Osteocyte (in vitro differentiated cells): Measurements from ENCODE around the gene ETF1. TPM values are rescaled to one million over a fixed set of nuclear protein-coding genes. Genes with fewer than 3 reads are reported as not detected.

ENCODE experiments used
- DNase-seq: peaks from one replicate; pipeline ENCODE4 v3.0.0; 2021; ENCODE audit warnings: mixed read lengths; ENCODE audit not compliant: unreplicated experiment; ENCODE audit errors: extremely low spot score
- H3K27ac Mint-ChIP-seq: one replicate; pipeline ENCODE4 v1.8.0; 2021; ENCODE audit warnings: mild to moderate bottlenecking, mixed read lengths; ENCODE audit not compliant: unreplicated experiment
- H3K27me3 Mint-ChIP-seq: one replicate; pipeline ENCODE4 v1.8.0; 2021; ENCODE audit warnings: mixed read lengths; ENCODE audit not compliant: unreplicated experiment
- H3K36me3 Mint-ChIP-seq: one replicate; pipeline ENCODE4 v1.8.0; 2021; ENCODE audit warnings: mixed read lengths; ENCODE audit not compliant: unreplicated experiment
- H3K4me1 Mint-ChIP-seq: one replicate; pipeline ENCODE4 v1.8.0; 2021; ENCODE audit warnings: mixed read lengths; ENCODE audit not compliant: unreplicated experiment
- H3K4me3 Mint-ChIP-seq: one replicate; pipeline ENCODE4 v1.8.0; 2021; ENCODE audit warnings: mild to moderate bottlenecking, moderate library complexity, mixed read lengths; ENCODE audit not compliant: unreplicated experiment
- H3K9me3 Mint-ChIP-seq: one replicate; pipeline ENCODE4 v1.8.0; 2021; ENCODE audit warnings: mixed read lengths; ENCODE audit not compliant: unreplicated experiment
- CTCF ChIP-seq: fragments of 200-600 bp; sonication (generic); IDR thresholded peaks from 2 replicates; pipeline ENCODE4 v1.5.0; 2021; ENCODE audit warnings: antibody characterized with exemption, mild to moderate bottlenecking, moderate library complexity
- long read RNA-seq: library from polyadenylated mRNA; unstranded; transcript quantifications from one replicate; pipeline ENCODE4 v2.0.0, GENCODE V29; 2021
- total RNA-seq: library from RNA; stranded (reverse); gene quantifications from 2 replicates; pipeline ENCODE4 v1.2.1, GENCODE V29; 2021

ETF1 gene
- 84.2 and 88.3 TPM in 2 replicates for total RNA-seq
- long read RNA-seq, transcript ETF1-201 (11 exons, 3,742 nt), result major isoform, 336 of 444 reads
- long read RNA-seq, partial matches to known transcripts, result 75 of 444 reads
- long read RNA-seq, other reads (novel, unspliced or antisense), result 30 of 444 reads

DNA sequence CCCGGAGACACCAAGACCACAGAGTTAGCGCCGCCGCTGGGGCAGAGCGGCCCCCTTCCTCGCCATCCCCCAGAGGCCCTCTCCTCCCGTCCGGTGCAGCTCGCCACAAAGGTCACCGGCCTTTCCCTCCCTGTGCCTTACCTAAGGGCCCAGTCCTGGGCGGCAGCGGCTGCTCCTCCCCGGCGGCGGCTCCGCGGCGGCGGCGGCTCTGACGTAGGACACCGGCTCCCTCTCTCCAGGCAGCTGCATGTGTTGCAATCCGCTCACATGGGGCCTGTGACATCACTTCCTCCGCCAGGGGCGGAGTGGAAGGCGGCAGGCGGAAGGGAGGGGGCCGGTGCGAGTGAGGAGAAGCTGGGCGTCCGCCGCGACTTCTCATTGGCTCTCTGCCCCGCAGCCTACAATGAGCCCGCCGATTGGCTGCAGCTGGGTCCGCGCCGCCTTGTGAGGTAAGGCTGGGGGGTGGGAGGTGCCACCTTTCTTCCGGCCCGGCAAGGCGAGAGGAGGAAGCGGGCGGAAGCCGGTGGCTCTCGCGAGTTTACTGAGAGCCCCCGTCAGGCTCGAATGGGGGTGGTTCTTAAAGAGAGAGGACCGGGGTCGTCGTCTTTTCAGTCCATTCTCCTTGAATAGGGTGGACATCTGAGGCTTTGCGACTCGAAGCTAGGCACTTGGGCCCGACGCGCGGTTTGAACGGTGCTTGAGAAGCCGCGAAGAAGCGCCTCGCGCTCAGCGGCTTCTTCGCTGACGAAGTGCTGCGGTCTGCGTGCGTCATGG lies at the start of gene ETF1:
Gene ETF1, minus strand, starts transcription at position 281 of the 774 bp plus-strand sequence. CDS start 318 bp downstream, outside the sequence.
- Mint-ChIP-seq H3K4me1 (peaks cover 47% of the 10 kb centered on the region), H3K27ac (peak within 1 kb of the TSS; percentile 99), H3K4me3 (peak within 1 kb of the TSS; percentile 99), H3K27me3 (no peaks in the 10 kb centered on the region), H3K36me3 (peaks cover 2% of the 10 kb centered on the region), H3K9me3 (no peaks in the 10 kb centered on the region)
- DNase-seq, result peak; percentile 100
- TF ChIP-seq CTCF, result no peak

- DNase-seq, result no peak
- H3K4me1 Mint-ChIP-seq, result no peaks in the 10 kb centered on the region
- H3K27me3 Mint-ChIP-seq, result peaks cover 12% of the 10 kb centered on the region
- H3K27ac Mint-ChIP-seq, result no peak overlapping the region
- H3K9me3 Mint-ChIP-seq, result no peaks in the 10 kb centered on the region
- H3K36me3 Mint-ChIP-seq, result no peaks in the 10 kb centered on the region
- TF ChIP-seq CTCF, result no peak
- no peak overlapping the region for H3K4me3 Mint-ChIP-seq
These were observed 45.2 kb upstream of the ETF1 start for GRCh38 chr5:138588013-138588788.

DNA sequence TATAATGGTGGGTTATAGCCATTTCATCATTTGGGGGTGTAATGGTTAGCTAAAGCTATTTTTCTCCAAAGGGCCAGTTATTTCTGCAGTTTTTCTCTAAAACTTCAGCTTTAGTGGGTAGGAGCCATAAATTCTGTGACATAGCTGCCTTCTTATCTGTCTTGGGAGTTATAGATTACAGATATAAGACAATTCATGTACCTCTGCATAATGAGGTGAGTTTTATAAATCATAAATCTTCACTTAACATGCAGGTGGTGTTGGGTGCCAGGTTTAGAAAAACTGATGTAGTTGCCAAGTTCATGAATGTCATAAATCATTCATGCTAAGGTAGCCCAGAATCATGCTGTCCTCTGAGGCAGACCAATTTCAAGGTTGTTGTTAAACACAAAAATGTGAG lies 42.1 kb upstream of the ETF1 start:
- H3K4me1 Mint-ChIP-seq, result no peaks in the 10 kb centered on the region
- no peaks in the 10 kb centered on the region for H3K36me3 Mint-ChIP-seq
- H3K27ac Mint-ChIP-seq, result no peak overlapping the region
- no peak overlapping the region for H3K4me3 Mint-ChIP-seq
- TF ChIP-seq CTCF, result no peak
- no peaks in the 10 kb centered on the region for H3K9me3 Mint-ChIP-seq
- peaks cover 12% of the 10 kb centered on the region for H3K27me3 Mint-ChIP-seq
- no peak for DNase-seq

DNA sequence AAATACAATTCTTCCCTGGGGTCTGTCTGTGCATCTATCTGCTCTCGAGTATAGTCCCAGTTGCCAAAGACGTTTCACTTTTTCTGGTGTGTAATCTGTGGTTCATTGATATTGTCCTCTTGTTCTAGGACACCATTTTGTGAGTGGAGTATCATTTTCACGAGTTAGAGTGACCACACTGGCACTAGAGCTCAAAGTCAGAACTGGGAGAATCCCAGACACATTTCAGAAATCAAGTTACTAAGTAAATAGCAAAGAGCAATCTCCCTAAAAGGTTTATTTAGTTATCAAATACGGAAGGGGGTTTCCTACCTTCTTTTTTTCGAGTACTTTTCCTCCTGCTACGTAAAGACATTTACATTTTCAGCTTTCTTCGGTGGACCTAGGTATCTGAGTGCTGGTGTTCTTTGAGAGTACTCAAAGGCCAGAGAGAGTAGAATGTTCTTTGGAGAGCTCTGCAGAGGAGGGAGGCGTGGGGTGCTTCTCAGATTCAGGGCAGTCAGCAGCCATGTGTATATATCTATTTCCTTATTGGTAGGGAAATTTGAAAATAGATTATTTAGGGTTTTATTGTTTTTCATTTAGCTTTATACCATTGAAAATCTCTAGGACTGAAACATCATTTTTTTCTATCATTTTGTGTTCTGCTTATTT lies 41.1 kb upstream of the ETF1 start:
- Mint-ChIP-seq H3K4me3 (no peak overlapping the region), H3K4me1 (no peaks in the 10 kb centered on the region), H3K27ac (no peak overlapping the region), H3K27me3 (peaks cover 12% of the 10 kb centered on the region), H3K9me3 (no peaks in the 10 kb centered on the region), H3K36me3 (no peaks in the 10 kb centered on the region)
- TF ChIP-seq CTCF, result no peak
- no peak for DNase-seq
